Ishikawa (cell line): ENCODE measurements around the gene ARX.

Experiments
- MAX ChIP-seq: IDR thresholded peaks from 2 replicates; pipeline ENCODE4 v1.6.1; 2012
- RAD21 ChIP-seq: IDR thresholded peaks from 2 replicates; pipeline ENCODE4 v1.6.1; 2012; ENCODE audit warnings: low read depth
- REST ChIP-seq: IDR thresholded peaks from 2 replicates; pipeline ENCODE4 v1.6.1; 2012; ENCODE audit warnings: low read depth, mild to moderate bottlenecking

- TF ChIP-seq REST: no peak
- TF ChIP-seq MAX: peak; percentile 48; the same call in 1 of the 2 replicates
- no peak for TF ChIP-seq RAD21
Observed at GRCh38 chrX:25015486-25016360, at the start of gene ARX.
